ENCODE results near the gene TFDP1.

DNA sequence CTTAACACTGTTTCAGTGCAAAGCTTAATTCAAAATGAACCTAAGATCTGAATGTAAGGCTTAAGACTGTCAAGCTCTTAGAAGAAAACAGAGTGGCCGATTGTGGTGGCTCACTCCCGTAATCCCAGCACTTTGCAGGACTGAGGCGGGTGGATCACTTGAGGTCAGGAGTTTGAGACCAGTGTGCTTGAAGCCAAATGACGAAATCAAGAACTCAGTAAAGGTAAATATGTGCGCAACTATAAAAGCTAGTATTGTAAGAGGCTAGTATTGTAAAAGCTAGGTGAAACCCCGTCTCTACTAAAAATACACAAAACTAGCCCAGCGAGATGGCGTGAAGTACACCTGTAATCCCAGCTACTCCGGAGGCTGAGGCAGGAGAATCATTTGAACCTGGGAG, 60.8 kb downstream of the TFDP1 start:
- TF ChIP-seq CTCF (IDR thresholded peaks at IDR 0.05) (no peak), POLR2AphosphoS5 (IDR thresholded peaks at IDR 0.05) (no peak), EP300 (IDR thresholded peaks at IDR 0.05) (no peak)

All from gastroesophageal sphincter (tissue), 3 donors.